Astrocyte (in vitro differentiated cells and primary cell): ENCODE measurements around the gene SYNE1. TPM values are rescaled to one million over a fixed set of nuclear protein-coding genes. Genes with fewer than 3 reads are reported as not detected.
"Not testable (repeated sequence)": the region's sequence is repeated elsewhere in the genome, so short reads cannot be mapped to it uniquely, and the experiment has no call there.

Experiments
- DNase-seq: peaks from one replicate; pipeline ENCODE4 v3.0.0-alpha.2; 2010; ENCODE audit warnings: low read depth
- FAIRE-seq: peaks from 2 replicates; lab custom pipeline; 2011; peaks lifted over from hg19 to GRCh38; lab: Jason Lieb, UNC
- H2AFZ ChIP-seq: 2 replicates; pipeline ENCODE4 v1.6.0; 2012; ENCODE audit warnings: low read depth, low read length, inconsistent platforms
- H3K27ac ChIP-seq: 2 replicates; pipeline ENCODE4 v1.5.1; 2011; ENCODE audit warnings: low read depth, low read length, inconsistent platforms
- H3K27me3 ChIP-seq: 2 replicates; pipeline ENCODE4 v1.6.0; 2011; ENCODE audit warnings: low read length, inconsistent platforms; ENCODE audit not compliant: insufficient read depth
- H3K36me3 ChIP-seq: 2 replicates; pipeline ENCODE4 v1.5.1; 2011; ENCODE audit warnings: low read length, inconsistent platforms; ENCODE audit not compliant: insufficient read depth
- H3K4me1 ChIP-seq: 2 replicates; pipeline ENCODE4 v1.5.1; 2011; ENCODE audit warnings: low read length, inconsistent platforms; ENCODE audit not compliant: insufficient read depth
- H3K4me2 ChIP-seq: 2 replicates; pipeline ENCODE4 v1.6.0; 2012; ENCODE audit warnings: low read length, inconsistent platforms
- H3K4me3 ChIP-seq: 2 replicates; pipeline ENCODE4 v1.5.1; 2011; ENCODE audit warnings: low read depth, mild to moderate bottlenecking, low read length, inconsistent platforms; ENCODE audit not compliant: insufficient read depth
- H3K79me2 ChIP-seq: 2 replicates; pipeline ENCODE4 v1.6.0; 2012; ENCODE audit warnings: mild to moderate bottlenecking, low read length, inconsistent platforms; ENCODE audit not compliant: insufficient read depth
- H3K9ac ChIP-seq: 2 replicates; pipeline ENCODE4 v1.6.0; 2012; ENCODE audit warnings: mild to moderate bottlenecking, low read length, inconsistent platforms
- H3K9me3 ChIP-seq: 2 replicates; pipeline ENCODE4 v1.5.1; 2012; ENCODE audit warnings: low read depth, mild to moderate bottlenecking, low read length, inconsistent platforms; ENCODE audit not compliant: insufficient read depth
- H4K20me1 ChIP-seq: 2 replicates; pipeline ENCODE4 v1.6.0; 2012; ENCODE audit warnings: low read length, inconsistent platforms; ENCODE audit not compliant: insufficient read depth
- H3K27ac Mint-ChIP-seq: one replicate; pipeline ENCODE4 v1.8.0; 2021; ENCODE audit warnings: mild to moderate bottlenecking, mixed read lengths; ENCODE audit not compliant: unreplicated experiment
- H3K27me3 Mint-ChIP-seq: one replicate; pipeline ENCODE4 v1.8.0; 2021; ENCODE audit warnings: low read depth, mixed read lengths; ENCODE audit not compliant: unreplicated experiment
- H3K36me3 Mint-ChIP-seq: one replicate; pipeline ENCODE4 v1.8.0; 2021; ENCODE audit warnings: low read depth, mixed read lengths; ENCODE audit not compliant: unreplicated experiment
- H3K4me1 Mint-ChIP-seq: one replicate; pipeline ENCODE4 v1.8.0; 2021; ENCODE audit warnings: low read depth, mixed read lengths; ENCODE audit not compliant: unreplicated experiment
- H3K4me3 Mint-ChIP-seq: one replicate; pipeline ENCODE4 v1.8.0; 2021; ENCODE audit warnings: mild to moderate bottlenecking, moderate library complexity, mixed read lengths; ENCODE audit not compliant: unreplicated experiment
- H3K9me3 Mint-ChIP-seq: one replicate; pipeline ENCODE4 v1.8.0; 2021; ENCODE audit warnings: mild to moderate bottlenecking, mixed read lengths; ENCODE audit not compliant: unreplicated experiment
- CTCF ChIP-seq: IDR thresholded peaks from 2 replicates; pipeline ENCODE4 v1.5.1; 2011; ENCODE audit warnings: low read depth, mild to moderate bottlenecking, inconsistent platforms, low read length, moderate library complexity; ENCODE audit not compliant: insufficient read depth
- EZH2 ChIP-seq: IDR thresholded peaks from 2 replicates; pipeline ENCODE4 v1.6.1; 2012; ENCODE audit warnings: mild to moderate bottlenecking, low read length, inconsistent platforms; ENCODE audit not compliant: insufficient read depth
- total RNA-seq: library from RNA; stranded (reverse); gene quantifications from 2 replicates; pipeline ENCODE4 v1.2.1, GENCODE V29; 2021

SYNE1 gene
- total RNA-seq, 1 donor from 2014 or later = 66.5 TPM

DNA sequence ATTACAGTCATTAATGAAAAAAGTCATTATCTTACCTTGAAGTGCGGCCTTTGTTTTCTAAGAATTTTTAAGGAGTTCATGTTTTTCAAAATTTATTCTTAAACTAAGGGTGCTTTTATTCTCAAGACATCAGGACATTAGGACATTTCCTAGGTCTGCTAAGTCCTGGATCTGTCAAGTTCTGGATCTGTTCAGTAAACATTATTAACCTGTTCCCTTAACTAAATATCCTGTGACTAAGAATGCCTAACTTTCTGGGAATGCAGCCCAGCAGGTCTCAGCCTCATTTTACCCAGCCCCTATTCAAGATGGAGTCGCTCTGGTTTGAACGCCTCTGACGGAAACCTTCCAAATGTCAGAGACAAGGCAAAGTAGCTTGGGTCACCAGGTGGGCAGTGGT is 302.6 kb downstream of the SYNE1 start:
- H3K27ac ChIP-seq = no peak overlapping the region
- no peaks in the 10 kb centered on the region for H3K4me1 ChIP-seq
- peaks cover 60% of the 10 kb centered on the region for H3K36me3 ChIP-seq
- Mint-ChIP-seq H3K9me3 (no peaks in the 10 kb centered on the region), H3K27ac (no peak overlapping the region), H3K27me3 (no peaks in the 10 kb centered on the region), H3K4me1 (no peaks in the 10 kb centered on the region), H3K4me3 (no peak overlapping the region), H3K36me3 (peaks cover 41% of the 10 kb centered on the region)
- no peaks in the 10 kb centered on the region for H3K27me3 ChIP-seq
- H3K4me2 ChIP-seq = no peak overlapping the region
- TF ChIP-seq CTCF = no peak
- TF ChIP-seq EZH2 = no peak
- no peaks in the 10 kb centered on the region for H3K9me3 ChIP-seq
- no peaks in the 10 kb centered on the region for H4K20me1 ChIP-seq
- H3K9ac ChIP-seq = no peak overlapping the region
- no peaks in the 10 kb centered on the region for H3K79me2 ChIP-seq
- H2AFZ ChIP-seq = no peak overlapping the region
- H3K4me3 ChIP-seq = no peak overlapping the region
- FAIRE-seq (no peak), DNase-seq (no peak)

GRCh38 chr6:152330961-152331360 is 306.2 kb downstream of the SYNE1 start:
- Mint-ChIP-seq H3K4me3 (no peak overlapping the region), H3K9me3 (no peaks in the 10 kb centered on the region), H3K36me3 (peaks cover 28% of the 10 kb centered on the region), H3K4me1 (no peaks in the 10 kb centered on the region), H3K27me3 (no peaks in the 10 kb centered on the region), H3K27ac (no peak overlapping the region)
- Histone ChIP-seq H4K20me1 (no peaks in the 10 kb centered on the region), H3K36me3 (peaks cover 42% of the 10 kb centered on the region), H3K79me2 (no peaks in the 10 kb centered on the region), H3K4me2 (no peak overlapping the region), H3K27ac (no peak overlapping the region), H3K4me3 (no peak overlapping the region), H3K27me3 (no peaks in the 10 kb centered on the region), H2AFZ (no peak overlapping the region), H3K9ac (no peak overlapping the region), H3K4me1 (no peaks in the 10 kb centered on the region), H3K9me3 (no peaks in the 10 kb centered on the region)
- FAIRE-seq (no peak), DNase-seq (no peak)
- no peak for TF ChIP-seq CTCF
- TF ChIP-seq EZH2 = no peak

GRCh38 chr6:152329638-152330448 is 307.3 kb downstream of the SYNE1 start:
- peaks cover 43% of the 10 kb centered on the region for H3K36me3 ChIP-seq
- Mint-ChIP-seq H3K27me3 (no peaks in the 10 kb centered on the region), H3K4me3 (no peak overlapping the region), H3K9me3 (no peaks in the 10 kb centered on the region), H3K4me1 (no peaks in the 10 kb centered on the region), H3K36me3 (peaks cover 29% of the 10 kb centered on the region), H3K27ac (no peak overlapping the region)
- TF ChIP-seq EZH2 (no peak), CTCF (no peak)
- no peaks in the 10 kb centered on the region for H4K20me1 ChIP-seq
- DNase-seq (no peak), FAIRE-seq (no peak)
- no peak overlapping the region for H3K9ac ChIP-seq
- H3K4me3 ChIP-seq = no peak overlapping the region
- no peaks in the 10 kb centered on the region for H3K27me3 ChIP-seq
- no peak overlapping the region for H3K4me2 ChIP-seq
- no peaks in the 10 kb centered on the region for H3K4me1 ChIP-seq
- H2AFZ ChIP-seq = no peak overlapping the region
- no peaks in the 10 kb centered on the region for H3K9me3 ChIP-seq
- H3K27ac ChIP-seq = no peak overlapping the region
- no peaks in the 10 kb centered on the region for H3K79me2 ChIP-seq

- H3K4me2 ChIP-seq, DNase-seq, H3K4me1 ChIP-seq, H3K9me3 Mint-ChIP-seq, H3K27me3 Mint-ChIP-seq, H4K20me1 ChIP-seq, H3K4me1 Mint-ChIP-seq, H3K9me3 ChIP-seq, H3K27me3 ChIP-seq, H3K4me3 Mint-ChIP-seq, H3K79me2 ChIP-seq, FAIRE-seq, H3K27ac ChIP-seq, H3K9ac ChIP-seq, H3K4me3 ChIP-seq, H2AFZ ChIP-seq, H3K27ac Mint-ChIP-seq: not testable (repeated sequence)
- H3K36me3 Mint-ChIP-seq = peaks cover 29% of the 10 kb centered on the region
- peaks cover 34% of the 10 kb centered on the region for H3K36me3 ChIP-seq
Observed at GRCh38 chr6:152328200-152328599, 309.0 kb downstream of the SYNE1 start.
